Ascending aorta (tissue), 2 donors: ENCODE results near the gene PITPNM2. TPM values are rescaled to one million over a fixed set of nuclear protein-coding genes. Genes with fewer than 3 reads are reported as not detected.

Experiments used
- DNase-seq, 2 donors: peaks; one replicate each; pipeline ENCODE4 v3.0.0-alpha.2; 2019; ENCODE audit warnings: low spot score in 2 of 2
- H3K27ac ChIP-seq, 2 donors: fragments of 200-600 bp; sonication (generic); one replicate each; pipeline ENCODE4 v1.5.1; 2016 to 2017; ENCODE audit warnings: mild to moderate bottlenecking in 1 of 2
- H3K27me3 ChIP-seq: fragments of 200-600 bp; sonication (generic); one replicate; pipeline ENCODE4 v1.5.1; 2017
- H3K36me3 ChIP-seq, 2 donors: fragments of 200-600 bp; sonication (generic); one replicate each; pipeline ENCODE4 v1.5.1; 2016
- H3K4me1 ChIP-seq, 2 donors: fragments of 200-600 bp; sonication (generic); one replicate each; pipeline ENCODE4 v1.5.1; 2016 to 2017; ENCODE audit warnings: mild to moderate bottlenecking in 1 of 2
- H3K4me3 ChIP-seq, 2 donors: fragments of 200-600 bp; sonication (generic); one replicate each; pipeline ENCODE4 v1.5.1; 2016 to 2017; ENCODE audit warnings: mild to moderate bottlenecking in 1 of 2
- H3K9me3 ChIP-seq, 2 donors: fragments of 200-600 bp; sonication (generic); one replicate each; pipeline ENCODE4 v1.5.1; 2016
- intact Hi-C: fragments of 100-400 bp; cut with DNase I; formaldehyde crosslinking; loops from one replicate; pipeline ENCODE4 v1.15.1; 2023
- total RNA-seq: library from RNA; depleted of rRNA; stranded (reverse); fragments of >200 nt; gene quantifications from one replicate; pipeline ENCODE4 v1.1.0, GENCODE V29; 2016
- TF ChIP-seq, protein P1 (sequence below), 3 experiments: fragments of 200-600 bp in 2 of 3; fragments of 450-650 bp in 1 of 3; sonication (generic) in 2 of 3; IDR thresholded peaks; one replicate each; pipeline ENCODE4 v1.5.1; 2016 to 2019; ENCODE audit warnings: antibody characterized with exemption in 3 of 3, mild to moderate bottlenecking in 1 of 3, moderate library complexity in 1 of 3

Gene PITPNM2
- total RNA-seq, 1 donor from 2014 or later = 8.4 TPM

DNA sequence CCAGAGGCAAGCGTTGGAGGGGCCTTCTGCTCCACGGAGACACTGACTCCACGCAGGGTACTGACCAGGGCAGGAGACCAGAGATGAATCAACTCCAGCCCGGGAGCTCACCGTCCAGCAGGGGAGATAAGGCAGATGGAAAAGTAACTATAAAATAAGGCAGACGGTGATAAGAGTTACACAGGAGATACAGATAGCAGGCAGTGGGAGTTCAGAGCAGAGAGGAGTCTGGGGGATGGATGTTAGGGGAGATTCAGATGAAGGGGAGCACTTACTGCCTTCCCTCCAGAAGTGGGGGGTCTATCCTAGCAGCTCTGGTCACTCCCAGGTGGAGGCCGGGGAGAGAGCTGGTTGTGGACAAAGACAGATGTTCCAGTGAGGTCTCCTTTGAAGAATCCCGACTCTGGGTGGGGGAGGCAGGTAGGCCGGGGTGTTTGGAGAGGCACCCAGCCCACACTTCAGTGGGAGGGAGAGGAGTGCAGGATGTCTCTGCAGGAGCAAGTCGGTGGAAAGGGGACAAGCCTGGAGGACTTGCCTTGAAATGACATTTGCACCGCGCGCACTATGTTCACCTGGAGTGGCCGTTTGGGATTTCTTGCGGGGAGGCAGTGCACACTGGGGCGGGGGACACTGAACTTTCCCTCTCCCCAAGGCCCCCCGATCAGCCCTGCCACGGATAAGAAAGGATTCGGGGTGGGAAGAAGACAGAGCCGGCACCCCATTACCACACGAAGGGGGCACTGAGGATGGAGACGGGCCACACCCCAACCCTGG lies 1.2 kb downstream of the PITPNM2 start:
- Histone ChIP-seq H3K9me3 (no peaks in the 10 kb centered on the region), H3K27ac (peak overlapping the region; percentile 81 to 88), H3K27me3 (no peaks in the 10 kb centered on the region), H3K4me3 (peak overlapping the region; percentile 69 to 82), H3K4me1 (peaks cover 2 to 18% of the 10 kb centered on the region in 2 donors), H3K36me3 (no peaks in the 10 kb centered on the region)
- TF ChIP-seq, protein P1, sequence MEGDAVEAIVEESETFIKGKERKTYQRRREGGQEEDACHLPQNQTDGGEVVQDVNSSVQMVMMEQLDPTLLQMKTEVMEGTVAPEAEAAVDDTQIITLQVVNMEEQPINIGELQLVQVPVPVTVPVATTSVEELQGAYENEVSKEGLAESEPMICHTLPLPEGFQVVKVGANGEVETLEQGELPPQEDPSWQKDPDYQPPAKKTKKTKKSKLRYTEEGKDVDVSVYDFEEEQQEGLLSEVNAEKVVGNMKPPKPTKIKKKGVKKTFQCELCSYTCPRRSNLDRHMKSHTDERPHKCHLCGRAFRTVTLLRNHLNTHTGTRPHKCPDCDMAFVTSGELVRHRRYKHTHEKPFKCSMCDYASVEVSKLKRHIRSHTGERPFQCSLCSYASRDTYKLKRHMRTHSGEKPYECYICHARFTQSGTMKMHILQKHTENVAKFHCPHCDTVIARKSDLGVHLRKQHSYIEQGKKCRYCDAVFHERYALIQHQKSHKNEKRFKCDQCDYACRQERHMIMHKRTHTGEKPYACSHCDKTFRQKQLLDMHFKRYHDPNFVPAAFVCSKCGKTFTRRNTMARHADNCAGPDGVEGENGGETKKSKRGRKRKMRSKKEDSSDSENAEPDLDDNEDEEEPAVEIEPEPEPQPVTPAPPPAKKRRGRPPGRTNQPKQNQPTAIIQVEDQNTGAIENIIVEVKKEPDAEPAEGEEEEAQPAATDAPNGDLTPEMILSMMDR (IDR thresholded peaks at IDR 0.05) = no peak
- DNase-seq = no peak
- intact Hi-C loops = loop anchor here (2.0 kb wide), 3 partner anchors 35 to 87 kb away; partner anchors contain the start of genes MPHOSPH9 and MTRFR

DNA sequence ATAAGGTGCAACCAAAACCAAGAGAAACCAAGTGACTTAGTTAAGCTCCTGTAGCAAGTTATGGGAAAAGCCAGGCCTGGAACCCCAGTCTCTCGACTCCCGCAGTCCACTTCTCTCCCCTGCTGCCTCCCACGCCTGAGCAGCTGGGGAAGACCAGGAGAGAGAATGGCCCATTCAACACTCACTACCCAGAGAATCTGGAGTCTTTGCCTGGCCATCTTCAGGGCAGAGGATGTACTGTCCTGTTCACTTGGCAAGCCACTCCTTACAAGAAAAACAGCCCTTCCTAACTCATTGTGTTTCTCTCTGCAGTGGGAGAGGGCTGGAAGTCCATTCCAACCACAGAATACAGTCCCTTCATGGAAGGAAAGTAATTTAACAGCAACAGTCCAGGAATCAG lies 1.8 kb downstream of the PITPNM2 start:
- Histone ChIP-seq H3K36me3 (no peaks in the 10 kb centered on the region), H3K4me3 (peak overlapping the region in 1 of 2 donors; percentile 82), H3K27me3 (no peaks in the 10 kb centered on the region), H3K4me1 (peaks cover 2 to 18% of the 10 kb centered on the region in 2 donors), H3K9me3 (no peaks in the 10 kb centered on the region), H3K27ac (peak overlapping the region; percentile 81 to 88)
- TF ChIP-seq, protein P1 (IDR thresholded peaks at IDR 0.05) = no peak
- no peak for DNase-seq
- intact Hi-C loops = no loop called here

- H3K36me3 ChIP-seq = no peaks in the 10 kb centered on the region
- H3K9me3 ChIP-seq = no peaks in the 10 kb centered on the region
- intact Hi-C loops = no loop called here
- DNase-seq = peak in 1 of 2 donors; percentile 13
- H3K4me1 ChIP-seq = peaks cover 2 to 18% of the 10 kb centered on the region in 2 donors
- peak overlapping the region in 1 of 2 donors; percentile 81 for H3K27ac ChIP-seq
- H3K27me3 ChIP-seq = no peaks in the 10 kb centered on the region
- H3K4me3 ChIP-seq = no peak overlapping the region
- TF ChIP-seq, protein P1 (IDR thresholded peaks at IDR 0.05) = no peak
These were observed 2.2 kb downstream of the PITPNM2 start for GRCh38 chr12:123148655-123149054.

- H3K27ac ChIP-seq = no peak overlapping the region
- H3K27me3 ChIP-seq = no peaks in the 10 kb centered on the region
- no peaks in the 10 kb centered on the region for H3K9me3 ChIP-seq
- no peaks in the 10 kb centered on the region for H3K36me3 ChIP-seq
- H3K4me3 ChIP-seq = no peak overlapping the region
- intact Hi-C loops = no loop called here
- peaks cover 6 to 18% of the 10 kb centered on the region in 2 donors for H3K4me1 ChIP-seq
- no peak for DNase-seq
- TF ChIP-seq, protein P1 (IDR thresholded peaks at IDR 0.05) = no peak
These were observed 2.7 kb downstream of the PITPNM2 start for GRCh38 chr12:123148223-123148622.

DNA sequence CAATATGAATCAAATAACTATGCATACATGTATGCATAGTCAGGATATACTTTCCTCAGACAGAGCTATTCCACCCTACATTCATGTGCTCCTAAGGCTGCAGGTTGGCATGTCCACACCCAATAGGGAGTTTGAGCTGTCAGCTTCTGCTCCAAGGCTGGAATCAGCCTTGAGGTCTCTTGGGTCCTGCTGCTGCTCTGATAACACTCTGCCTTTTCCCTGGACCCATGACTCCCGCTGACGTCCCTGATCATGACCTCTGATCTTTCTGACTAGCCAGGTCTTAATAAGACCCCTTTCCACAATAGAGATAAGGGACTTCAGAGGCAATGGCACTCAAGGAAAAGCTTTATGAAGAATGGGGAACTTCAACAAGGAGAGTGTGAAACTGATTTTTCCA lies 5.7 kb downstream of the PITPNM2 start:
- H3K27ac ChIP-seq = no peak overlapping the region
- intact Hi-C loops = no loop called here
- H3K27me3 ChIP-seq = no peaks in the 10 kb centered on the region
- H3K9me3 ChIP-seq = no peaks in the 10 kb centered on the region
- TF ChIP-seq, protein P1 (IDR thresholded peaks at IDR 0.05) = no peak
- peaks cover 16 to 34% of the 10 kb centered on the region in 2 donors for H3K4me1 ChIP-seq
- DNase-seq = peak in 1 of 2 donors; percentile 60
- no peak overlapping the region for H3K4me3 ChIP-seq
- H3K36me3 ChIP-seq = no peaks in the 10 kb centered on the region
